ENCODE measurements around the gene NOTUM. TPM values are rescaled to one million over a fixed set of nuclear protein-coding genes. Genes with fewer than 3 reads are reported as not detected.
"Not testable (repeated sequence)": the region's sequence is repeated elsewhere in the genome, so short reads cannot be mapped to it uniquely, and the experiment has no call there.

The NOTUM gene
- total RNA-seq, 1 donor from 2014 or later = 1.6 TPM

DNA sequence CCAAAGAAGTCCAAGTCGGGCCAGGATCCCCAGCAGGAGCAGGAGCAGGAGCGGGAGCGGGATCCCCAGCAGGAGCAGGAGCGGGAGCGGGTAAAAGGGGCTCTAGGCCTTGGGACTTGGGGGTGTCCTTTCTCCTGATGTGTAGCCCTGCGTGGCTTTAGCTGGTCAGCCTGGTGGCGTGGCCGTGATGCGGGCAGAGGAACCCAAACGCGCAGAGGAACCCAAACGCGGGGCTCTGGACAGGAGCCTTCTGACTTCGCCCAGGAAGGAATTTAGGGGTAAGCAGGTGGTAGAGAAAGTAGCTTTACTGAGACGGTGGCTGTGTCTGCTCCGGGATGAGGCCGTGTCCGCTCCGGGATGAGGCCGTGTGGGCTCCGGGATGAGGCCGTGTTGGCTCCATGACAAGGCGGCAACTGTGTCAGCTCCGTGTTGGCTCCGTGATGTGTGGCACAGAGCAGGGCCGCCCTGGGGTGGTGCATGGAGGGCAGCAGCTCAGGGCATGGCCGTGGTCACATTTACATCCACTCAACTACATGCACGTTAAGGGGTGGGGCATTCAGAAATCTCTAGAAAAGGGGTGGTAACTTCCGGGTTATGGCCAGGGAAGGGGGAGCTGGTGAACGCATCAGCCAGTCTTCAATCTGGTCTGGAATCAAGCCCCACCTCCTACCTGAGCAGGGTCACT is 35.9 kb upstream of the NOTUM start:
- intact Hi-C loops (cut with micrococcal nuclease) = no loop called here

GRCh38 chr17:81996232-81996756 is 35.3 kb upstream of the NOTUM start:
- intact Hi-C loops (cut with micrococcal nuclease) = no loop called here

GRCh38 chr17:81995463-81996231 is 34.7 kb upstream of the NOTUM start:
- intact Hi-C loops (cut with micrococcal nuclease) = no loop called here

DNA sequence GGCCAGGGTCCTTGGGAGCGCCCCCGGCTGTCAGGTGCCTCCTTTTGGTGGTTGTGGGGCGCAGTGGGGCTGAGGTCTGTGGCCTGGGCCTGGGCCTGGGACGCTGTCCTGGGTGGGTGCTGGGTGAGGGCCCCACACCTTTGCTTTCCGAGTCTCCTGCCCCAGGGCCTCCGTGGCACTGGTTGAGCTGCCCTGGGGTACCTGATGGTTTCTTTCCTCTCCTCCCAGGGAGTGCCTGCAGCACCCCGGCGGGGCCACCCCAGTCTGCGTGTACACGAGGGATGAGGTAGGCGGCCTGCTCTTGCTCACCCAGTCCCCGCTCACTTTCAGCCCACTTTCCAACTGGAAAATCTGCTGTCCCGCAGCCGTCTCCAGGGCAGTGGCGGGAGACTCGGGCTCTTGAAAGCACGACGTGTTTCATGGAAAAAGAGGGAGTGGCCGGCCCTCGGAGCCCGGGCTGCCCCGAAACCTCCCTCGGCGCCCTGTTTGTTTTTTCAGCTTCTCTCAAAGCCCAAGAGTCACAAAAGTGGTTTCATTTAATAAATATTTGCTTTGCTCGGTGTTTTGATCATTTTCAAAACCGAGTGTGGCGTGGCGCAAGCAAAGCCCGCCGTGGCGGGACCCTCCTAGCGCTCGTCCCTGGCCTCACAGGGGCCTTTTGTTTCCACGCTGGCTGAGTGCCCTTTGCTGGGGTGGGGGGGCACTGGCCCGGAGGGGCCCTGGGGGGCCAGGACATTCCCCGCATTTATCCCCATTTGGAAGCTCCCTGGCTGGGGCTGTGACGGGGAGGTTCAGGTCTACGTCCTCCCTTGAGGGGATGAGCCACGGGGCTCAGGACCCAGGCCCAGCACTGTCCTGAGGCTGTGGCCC is 33.8 kb upstream of the NOTUM start:
- intact Hi-C loops (cut with micrococcal nuclease) = no loop called here

DNA sequence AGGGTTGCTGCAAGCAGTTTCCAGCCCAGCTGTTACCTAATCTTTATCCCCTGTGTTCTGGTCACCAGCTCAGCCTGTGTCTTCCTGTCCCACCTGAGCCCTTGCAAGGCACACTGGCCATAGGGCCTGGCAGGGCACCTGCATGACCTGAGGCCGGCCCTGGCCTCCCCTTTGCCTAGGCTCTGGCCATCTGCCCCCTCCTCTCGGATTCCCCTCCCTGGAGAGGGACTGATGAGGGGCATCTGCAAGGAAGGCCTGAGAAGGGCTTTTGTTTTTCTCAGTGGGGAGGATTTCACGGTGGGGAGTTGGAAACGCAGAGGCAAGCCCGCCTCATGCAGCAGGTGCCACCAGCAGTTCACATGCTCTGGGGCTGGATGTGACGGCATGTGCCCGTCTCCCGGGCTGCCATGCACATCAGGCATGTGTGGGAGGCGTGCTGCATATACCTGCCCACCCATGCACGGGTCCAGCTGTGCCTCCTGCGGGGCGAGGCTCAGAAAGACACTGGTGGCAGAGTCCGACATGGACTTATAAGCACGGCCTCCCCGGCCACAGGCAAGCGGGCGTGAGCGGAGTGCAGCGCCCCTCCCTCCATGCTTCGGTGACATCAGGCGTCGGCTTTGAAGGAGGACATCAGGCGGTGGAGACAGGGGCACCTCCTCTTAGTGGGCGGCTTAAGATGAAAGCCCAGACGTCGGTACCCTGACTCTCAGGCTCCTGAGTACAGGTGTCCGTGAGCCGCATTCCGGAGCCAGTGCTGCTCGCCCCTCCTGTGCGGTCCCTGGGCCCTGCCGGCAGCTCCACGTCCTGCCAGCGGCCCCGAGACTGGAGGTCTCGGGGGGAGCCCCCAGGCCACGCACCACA is 33.0 kb upstream of the NOTUM start:
- intact Hi-C loops (cut with micrococcal nuclease) = no loop called here

- intact Hi-C loops (cut with micrococcal nuclease) = no loop called here
These were observed 31.5 kb upstream of the NOTUM start for GRCh38 chr17:81992306-81993102.

- intact Hi-C loops (cut with micrococcal nuclease) = no loop called here
These were observed 30.8 kb upstream of the NOTUM start for GRCh38 chr17:81991684-81992305.

GRCh38 chr17:81990836-81991683 is 30.1 kb upstream of the NOTUM start:
- intact Hi-C loops (cut with micrococcal nuclease) = no loop called here

DNA sequence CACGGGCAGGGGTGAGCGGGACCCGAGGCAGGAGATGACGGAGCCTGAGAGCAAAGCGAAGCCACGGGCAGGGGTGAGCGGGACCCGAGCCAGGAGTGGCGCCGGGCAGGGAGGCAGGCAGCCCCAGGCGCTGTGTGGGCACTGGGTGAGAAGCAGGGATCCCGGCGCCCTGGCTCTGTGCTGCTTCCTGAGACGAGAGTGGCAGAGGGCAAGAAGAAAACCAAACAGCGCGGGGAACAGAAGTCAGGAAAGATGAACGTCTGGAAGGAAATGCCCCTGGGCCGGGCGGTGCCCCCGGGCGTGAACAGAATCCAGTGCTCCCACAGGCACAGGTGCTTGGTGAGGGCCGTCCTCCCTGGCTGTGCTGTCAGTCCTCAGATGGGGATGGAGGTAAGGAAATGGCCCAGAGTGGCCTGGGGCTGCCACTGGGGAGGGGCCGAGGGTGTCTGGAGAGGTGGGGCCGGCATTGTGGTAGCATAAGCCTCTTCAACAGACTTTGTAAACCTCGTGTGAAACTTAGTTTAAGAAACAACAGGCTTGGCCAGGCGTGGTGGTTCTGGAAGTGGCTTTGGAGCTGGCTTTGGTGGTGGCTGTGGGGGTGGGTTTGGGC is 26.3 kb upstream of the NOTUM start:
- intact Hi-C loops (cut with micrococcal nuclease) = no loop called here

- intact Hi-C loops (cut with micrococcal nuclease) = no loop called here
These were observed 25.6 kb upstream of the NOTUM start for GRCh38 chr17:81986606-81987005.

- intact Hi-C loops (cut with micrococcal nuclease) = no loop called here
These were observed 23.9 kb upstream of the NOTUM start for GRCh38 chr17:81984773-81985410.

GRCh38 chr17:81983639-81984373 is 22.8 kb upstream of the NOTUM start:
- intact Hi-C loops (cut with micrococcal nuclease) = no loop called here

DNA sequence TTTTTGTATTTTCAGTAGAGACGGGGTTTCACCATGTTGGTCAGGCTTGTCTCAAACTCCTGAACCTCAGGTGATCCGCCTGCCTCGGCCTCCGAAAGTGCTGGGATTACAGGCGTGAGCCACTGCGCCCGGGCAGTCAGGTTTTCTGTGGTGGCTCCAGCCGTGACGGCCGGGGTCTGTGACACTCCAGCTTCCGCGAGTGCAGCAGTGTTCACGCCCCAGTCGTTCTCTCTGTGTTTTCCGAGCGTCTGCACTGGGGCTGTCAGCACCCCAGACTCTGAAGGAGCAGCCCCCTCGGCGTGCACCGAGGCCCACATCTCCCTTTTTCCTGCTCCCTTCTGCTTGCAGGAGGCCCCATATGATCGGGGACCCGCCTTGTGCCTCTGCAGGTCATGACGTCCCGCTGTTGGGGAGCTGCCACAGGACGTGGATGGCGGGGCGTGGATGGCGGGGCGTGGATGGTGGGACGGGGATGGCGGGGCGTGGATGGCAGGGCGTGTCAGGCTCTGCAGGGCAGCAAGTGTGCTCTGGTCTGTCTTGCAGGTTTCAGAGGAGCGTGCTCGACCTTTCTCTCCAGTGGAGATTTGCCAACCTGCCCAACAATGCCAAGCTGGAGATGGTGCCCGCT is 22.1 kb upstream of the NOTUM start:
- intact Hi-C loops (cut with micrococcal nuclease) = no loop called here

DNA sequence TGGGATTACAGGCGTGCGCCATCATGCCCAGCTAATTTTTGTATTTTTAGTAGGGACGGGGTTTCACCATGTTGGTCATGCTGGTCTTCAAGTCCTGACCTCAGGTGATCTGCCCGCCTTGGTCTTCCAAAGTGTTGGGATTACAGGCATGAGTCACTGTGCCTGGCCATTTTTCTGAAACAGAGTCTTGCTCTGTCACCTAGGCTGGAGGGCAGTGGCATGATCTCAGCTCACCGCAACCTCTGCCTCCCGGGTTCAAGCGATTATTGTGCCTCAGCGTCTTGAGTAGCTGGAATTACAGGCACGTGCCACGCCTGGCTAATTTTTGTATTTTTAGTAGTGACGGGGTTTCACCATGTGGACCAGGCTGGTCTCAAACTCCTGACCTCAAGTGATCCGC is 20.5 kb upstream of the NOTUM start:
- intact Hi-C loops (cut with micrococcal nuclease) = not testable (repeated sequence)

GRCh38 chr17:81980707-81981343 is 19.8 kb upstream of the NOTUM start:
- intact Hi-C loops (cut with micrococcal nuclease) = no loop called here

DNA sequence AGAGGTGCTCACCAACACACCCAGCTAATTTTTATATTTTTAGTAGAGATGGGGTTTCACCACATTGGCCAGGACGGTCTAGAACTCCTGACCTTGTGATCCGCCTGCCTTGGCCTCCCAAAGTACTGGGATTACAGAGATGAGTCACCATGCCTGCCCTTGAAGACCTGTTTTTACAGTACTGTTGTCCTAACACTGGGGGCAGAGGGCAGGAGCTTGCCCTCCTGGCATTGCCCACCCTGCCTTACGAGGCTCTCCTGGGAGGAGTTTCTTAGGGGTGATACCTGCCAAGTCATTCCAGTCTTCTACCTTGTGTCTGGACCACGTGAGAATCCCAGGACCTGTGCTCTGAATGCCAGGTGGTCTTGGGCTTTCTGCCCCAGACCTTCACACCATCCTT is 19.1 kb upstream of the NOTUM start:
- intact Hi-C loops (cut with micrococcal nuclease) = no loop called here
